CD4-positive, alpha-beta T cell treated with Interleukin-21 for 1 hour (primary cell): ENCODE results near the gene DSCAM.

Source experiments
- DNase-seq: peaks from one replicate; pipeline ENCODE4 v3.0.0-alpha.2; 2020

The DSCAM gene

DNA sequence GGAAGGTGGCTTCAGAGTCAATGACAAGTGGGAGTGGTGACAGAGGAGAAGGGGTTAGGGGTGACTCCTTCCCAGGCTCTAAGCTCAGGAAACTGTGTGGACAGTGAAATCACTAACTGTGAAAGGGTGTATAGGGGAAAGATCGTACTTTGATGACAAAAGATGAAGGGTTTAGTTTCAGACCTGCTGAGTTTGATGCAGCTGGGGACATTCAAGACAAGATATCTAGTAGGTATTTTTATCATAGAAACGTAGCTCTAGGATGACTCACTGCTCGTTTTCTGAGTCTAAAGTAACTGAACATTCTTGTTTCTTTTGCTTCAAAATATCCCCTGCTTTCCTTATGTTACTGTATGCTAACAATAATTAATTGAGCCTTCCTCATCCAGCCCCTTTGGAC lies 830.7 kb downstream of the DSCAM start:
- DNase-seq, result no peak

GRCh38 chr21:40015818-40016217 lies 831.1 kb downstream of the DSCAM start:
- no peak for DNase-seq

GRCh38 chr21:40014394-40014793 lies 832.6 kb downstream of the DSCAM start:
- no peak for DNase-seq

- no peak for DNase-seq
These were observed 833.8 kb downstream of the DSCAM start for GRCh38 chr21:40013001-40013735.

DNA sequence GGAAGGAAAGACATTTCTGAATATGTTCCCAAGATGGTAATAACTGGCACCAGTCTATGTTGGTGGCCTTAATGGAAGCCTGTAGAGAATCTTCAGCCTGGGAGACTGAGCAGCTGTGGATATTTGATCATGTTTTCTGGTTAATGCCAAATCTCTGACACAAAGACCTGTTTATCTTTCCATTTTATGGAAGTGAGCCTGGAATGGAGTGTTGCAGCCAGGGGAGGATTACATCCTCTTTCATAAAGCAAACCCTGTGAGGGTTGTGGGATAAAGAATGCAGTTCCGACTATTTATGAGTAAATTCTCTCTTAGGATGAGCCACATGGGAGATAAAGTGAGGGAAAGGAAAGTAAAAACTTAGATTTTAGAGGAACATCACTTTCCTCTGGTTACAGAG lies 835.6 kb downstream of the DSCAM start:
- no peak for DNase-seq

DNA sequence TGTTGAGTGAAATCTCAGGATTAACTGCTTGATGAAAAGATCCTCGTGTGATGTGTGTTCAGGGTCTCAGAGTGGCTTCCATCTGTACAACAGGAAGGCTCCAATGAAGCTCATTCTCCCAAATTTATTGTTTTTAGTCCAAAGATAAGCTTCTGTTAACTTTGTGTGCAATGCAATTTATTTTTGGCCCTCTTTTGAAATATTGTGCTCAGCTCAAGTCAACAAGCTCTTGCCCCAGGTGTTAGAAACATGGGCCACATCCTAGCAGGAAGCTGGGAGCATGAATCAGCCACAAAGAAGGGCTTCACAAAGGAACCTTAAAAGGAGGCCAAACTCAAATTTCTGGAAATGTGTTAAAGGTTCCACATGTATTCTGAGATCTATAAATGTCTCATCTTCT lies 844.0 kb downstream of the DSCAM start:
- DNase-seq, result no peak

DNA sequence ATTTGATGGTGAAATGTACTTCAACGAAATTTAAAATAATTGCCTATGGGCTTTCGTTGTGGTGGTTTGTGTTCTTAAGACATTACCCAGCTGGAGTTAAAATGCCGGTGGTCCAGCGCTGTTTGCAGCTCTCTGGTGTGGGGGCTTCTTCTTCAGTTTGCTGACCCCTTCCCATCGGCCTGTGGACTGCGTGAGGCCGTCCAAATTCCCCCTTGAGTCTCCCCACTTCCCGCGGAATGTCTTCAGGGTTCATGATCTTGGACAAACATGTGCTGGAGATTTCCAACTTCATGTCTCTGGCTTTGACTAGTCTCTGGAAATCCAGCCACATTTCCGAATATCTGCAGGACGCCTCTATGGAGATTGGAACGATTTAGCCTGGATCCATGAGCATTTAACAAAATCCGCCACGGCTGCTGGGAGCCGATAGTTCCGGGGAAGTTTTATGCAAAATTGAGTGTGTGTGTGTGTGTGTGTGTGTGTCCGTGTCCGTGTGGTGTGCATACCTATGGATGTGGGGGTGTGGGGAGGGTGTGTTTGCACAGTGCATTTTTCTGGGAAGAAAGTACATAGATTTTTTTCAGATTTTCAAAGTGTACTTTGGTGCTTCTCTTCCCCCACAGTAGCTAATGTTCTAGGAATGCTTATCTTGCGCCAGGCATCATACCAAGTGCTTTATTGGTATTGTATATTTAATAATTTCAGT lies 862.5 kb downstream of the DSCAM start:
- DNase-seq, result no peak

- no peak for DNase-seq
These were observed 866.6 kb downstream of the DSCAM start for GRCh38 chr21:39980241-39980820.

DNA sequence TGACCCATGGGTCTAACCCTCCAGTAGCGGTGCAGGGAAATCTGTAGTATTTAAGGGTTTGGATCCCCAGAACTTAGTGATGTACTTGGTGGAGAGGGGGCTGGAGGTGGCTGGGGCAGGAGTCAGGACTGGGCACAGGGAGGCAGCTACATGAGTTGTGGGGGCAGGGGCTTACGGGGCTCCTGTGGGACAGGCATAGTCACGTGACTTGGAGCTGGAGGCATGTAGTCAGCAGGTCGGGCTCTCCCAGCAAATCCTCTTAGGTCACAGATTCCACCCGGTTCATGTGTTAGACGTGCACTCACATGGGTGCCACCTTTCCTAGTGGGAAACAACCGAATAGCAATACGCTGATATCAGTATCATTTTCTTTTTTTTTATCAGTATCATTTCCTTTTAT lies 867.6 kb downstream of the DSCAM start:
- DNase-seq, result no peak

DNA sequence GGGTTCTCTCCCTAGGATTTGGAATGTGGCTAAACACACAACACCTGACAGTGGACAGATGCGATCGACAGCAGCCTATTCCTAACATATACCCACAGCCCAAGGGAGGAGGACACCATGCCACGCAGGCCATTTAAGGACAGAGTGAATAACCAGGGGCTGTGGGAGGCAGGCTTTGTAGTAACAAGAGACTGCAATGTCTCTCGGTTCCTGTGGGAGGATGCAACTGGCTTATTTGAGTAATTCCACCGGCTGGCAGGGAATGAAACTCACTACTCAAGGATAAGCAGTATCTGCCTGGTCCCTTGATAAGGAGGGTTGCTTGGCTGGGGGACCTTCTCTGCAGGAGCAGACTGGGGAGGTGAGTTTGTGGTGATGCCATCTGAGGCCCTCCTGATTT lies 870.2 kb downstream of the DSCAM start:
- DNase-seq, result no peak

GRCh38 chr21:39972976-39973770 lies 873.8 kb downstream of the DSCAM start:
- no peak for DNase-seq

- DNase-seq, result no peak
These were observed 874.5 kb downstream of the DSCAM start for GRCh38 chr21:39972471-39972870.

GRCh38 chr21:39971956-39972355 lies 875.0 kb downstream of the DSCAM start:
- no peak for DNase-seq

DNA sequence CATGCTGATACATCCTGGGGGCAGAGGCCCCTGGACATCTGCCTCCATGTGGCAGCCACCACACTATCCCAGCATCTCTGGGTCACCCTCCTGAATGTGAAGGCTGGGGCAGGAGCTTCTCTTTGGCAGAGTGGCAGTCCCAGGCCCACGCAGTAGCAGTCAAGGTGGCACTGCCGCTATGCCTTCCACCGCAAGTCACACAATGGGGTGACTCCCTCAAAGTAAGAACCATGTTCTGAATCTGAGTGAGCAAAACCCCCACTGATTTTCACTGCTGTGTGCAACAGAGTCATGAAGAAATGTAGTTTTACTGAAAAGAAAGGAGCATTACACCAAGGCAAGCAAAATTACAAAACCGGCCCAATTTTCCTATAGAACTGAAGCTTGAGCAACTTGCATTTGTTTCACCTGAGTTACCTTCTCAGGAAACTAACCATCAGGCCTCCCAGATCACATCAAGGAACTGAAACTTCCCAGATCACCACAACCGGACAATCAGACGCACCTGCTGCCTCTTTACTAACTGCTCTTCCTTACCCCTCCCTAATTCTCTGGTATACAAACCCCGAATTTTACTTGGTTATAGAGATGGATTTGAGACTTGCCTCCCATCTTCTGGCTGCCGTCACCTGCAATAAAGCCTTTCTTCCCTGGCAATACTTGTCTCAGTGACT lies 877.1 kb downstream of the DSCAM start:
- DNase-seq, result no peak

DNA sequence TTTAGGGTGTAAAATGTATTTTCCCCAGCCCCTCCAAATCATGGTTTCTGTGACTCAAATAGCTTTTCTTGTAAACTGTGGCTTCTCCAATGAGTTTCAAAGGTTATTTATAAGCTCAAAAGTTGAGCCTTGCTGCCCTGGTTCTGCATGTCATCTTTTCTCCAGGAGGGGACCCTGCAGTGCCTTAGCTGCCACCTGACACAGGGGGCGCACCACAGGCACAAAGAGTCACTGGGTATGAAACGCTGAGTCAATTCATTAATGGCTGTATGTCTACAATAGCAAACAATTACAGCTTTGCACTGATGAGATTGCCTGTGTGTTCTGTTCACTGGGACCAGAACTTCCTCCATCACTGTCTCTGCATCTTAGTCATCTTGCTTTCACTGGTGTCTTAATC lies 878.9 kb downstream of the DSCAM start:
- no peak for DNase-seq

DNA sequence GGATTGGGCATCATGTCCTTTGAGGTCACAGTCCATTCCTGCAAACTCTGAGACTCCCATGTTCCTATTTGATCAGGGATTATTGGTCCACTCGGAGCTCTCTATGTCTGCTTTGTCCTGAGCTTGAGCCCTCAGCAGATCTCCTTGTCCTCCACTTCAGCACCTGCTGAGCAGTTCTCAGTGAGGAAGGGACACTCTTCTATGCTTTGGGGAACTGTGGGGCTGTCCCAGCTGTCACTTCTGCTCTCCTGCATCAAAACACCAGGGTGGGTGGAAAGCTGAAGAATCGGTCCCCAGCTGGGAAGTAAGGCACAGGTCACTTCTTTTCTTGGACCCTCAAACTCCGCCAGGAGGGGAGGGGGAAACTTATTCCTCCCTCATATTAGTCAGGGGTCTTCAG lies 880.2 kb downstream of the DSCAM start:
- DNase-seq, result no peak

DNA sequence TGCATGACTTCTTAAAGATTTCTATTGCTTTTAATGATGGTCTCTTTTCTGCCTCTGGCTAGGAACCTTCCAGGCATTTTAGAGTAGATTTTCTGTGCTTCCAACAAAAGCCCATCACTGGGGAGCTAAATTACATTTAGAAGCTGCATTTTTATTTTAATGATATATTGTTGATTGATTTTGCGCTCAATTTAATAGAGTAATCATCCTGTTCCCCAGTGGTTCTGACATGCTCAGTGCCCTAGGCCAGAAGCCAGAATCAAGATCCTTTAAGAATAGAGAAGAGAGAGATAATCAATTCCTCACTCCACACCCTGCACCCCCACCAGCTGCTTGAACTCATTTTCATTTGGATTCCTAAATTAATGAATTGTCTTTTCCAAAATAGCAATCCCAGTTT lies 881.9 kb downstream of the DSCAM start:
- no peak for DNase-seq

GRCh38 chr21:39961251-39961650 lies 885.7 kb downstream of the DSCAM start:
- DNase-seq, result no peak
